Lung (tissue), 12 donors: ENCODE data around the gene PRKG1. TPM values are rescaled to one million over a fixed set of nuclear protein-coding genes. Genes with fewer than 3 reads are reported as not detected.
"Not testable (repeated sequence)": the region's sequence is repeated elsewhere in the genome, so short reads cannot be mapped to it uniquely, and the experiment has no call there.

Experiments used
- ATAC-seq: fragments of 200-7000 bp; cut with Tn5 transposase; one replicate; pipeline ENCODE4 v1.9.1; 2020; ENCODE audit warnings: moderate number of reproducible peaks; ENCODE audit not compliant: insufficient read depth, low FRiP score
- DNase-seq, 3 donors: peaks; one replicate each; pipeline ENCODE4 v3.0.0-alpha.2; 2013 to 2017
- H3K27ac ChIP-seq, 2 donors: one replicate each; pipeline ENCODE4 v1.5.1; 2013; ENCODE audit warnings: mild to moderate bottlenecking in 2 of 2, moderate library complexity in 2 of 2, control low read depth in 1 of 2, inconsistent platforms in 1 of 2, low read depth in 1 of 2, low read length in 1 of 2
- H3K27me3 ChIP-seq, 3 donors: one replicate each; pipeline ENCODE4 v1.5.1; 2013; ENCODE audit warnings: low read length in 2 of 3; ENCODE audit not compliant: control insufficient read depth in 3 of 3, insufficient read depth in 3 of 3
- H3K36me3 ChIP-seq, 4 donors: one replicate each; pipeline ENCODE4 v1.5.1; 2013; ENCODE audit warnings: low read length in 4 of 4, mild to moderate bottlenecking in 1 of 4, moderate library complexity in 1 of 4; ENCODE audit not compliant: control insufficient read depth in 4 of 4, insufficient read depth in 4 of 4
- H3K4me1 ChIP-seq, 5 donors: one replicate each; pipeline ENCODE4 v1.5.1; 2013; ENCODE audit warnings: low read length in 5 of 5, mild to moderate bottlenecking in 2 of 5, moderate library complexity in 1 of 5; ENCODE audit not compliant: control insufficient read depth in 5 of 5, insufficient read depth in 5 of 5
- H3K4me3 ChIP-seq: one replicate; pipeline ENCODE4 v1.5.1; 2013; ENCODE audit warnings: mild to moderate bottlenecking, control low read depth, moderate library complexity
- H3K9ac ChIP-seq, 2 donors: one replicate each; pipeline ENCODE4 v1.5.1; 2013; ENCODE audit warnings: low read length in 2 of 2, control low read depth in 1 of 2; ENCODE audit not compliant: insufficient read depth in 1 of 2
- H3K9me3 ChIP-seq, 4 donors: one replicate each; pipeline ENCODE4 v1.5.1; 2013; ENCODE audit warnings: low read length in 3 of 4, mild to moderate bottlenecking in 1 of 4, moderate library complexity in 1 of 4; ENCODE audit not compliant: control insufficient read depth in 4 of 4, insufficient read depth in 3 of 4
- CTCF ChIP-seq: IDR thresholded peaks from 2 replicates; pipeline ENCODE4 v1.5.1; 2012; ENCODE audit warnings: mild to moderate bottlenecking; ENCODE audit errors: control extremely low read depth, extremely low read depth
- WGBS, 2 donors: extraction: QIAGEN DNeasy Blood & Tissue Kit; methylation state at CpG; one replicate each; pipeline ENCODE4 v1.1.7; 2013; 5-methylcytosine and 5-hydroxymethylcytosine counted together
- polyA plus RNA-seq, 2 donors: library from polyadenylated mRNA; stranded (reverse); fragments of 200-250 nt; gene quantifications; one replicate each; pipeline ENCODE4 v1.2.1, GENCODE V29; 2013
- total RNA-seq, 2 donors: library from RNA; depleted of rRNA in 1 of 2; stranded (reverse); fragments of >200 nt in 1 of 2; gene quantifications; one replicate each; pipeline ENCODE4 v1.2.1, GENCODE V29; 2014 to 2021
- donor health status: control.
- donor health status: control.
- donor health status: Bipolar disorder and iron deficiency.
- donor health status: healthy.
- donor health status: DM: yes; HTN: yes; CAD: no.

PRKG1 gene
- total and polyA plus RNA-seq, 4 donors, result 2.1 to 50.8 (median 15.1) TPM

- H3K4me1 ChIP-seq, result peaks cover 0 to 2% (median 0%) of the 10 kb centered on the region in 5 donors
- no peaks in the 10 kb centered on the region for H3K27me3 ChIP-seq
- no peak overlapping the region for H3K4me3 ChIP-seq
- no peak overlapping the region for H3K9ac ChIP-seq
- ATAC-seq, result no peak
- no peak for TF ChIP-seq CTCF
- H3K9me3 ChIP-seq, result peaks cover 0 to 2% (median 0%) of the 10 kb centered on the region in 4 donors
- 63 to 88% methylated on average over 2 of the region's 2 CpGs for WGBS, 2 donors
- DNase-seq, result no peak
- H3K36me3 ChIP-seq, result no peaks in the 10 kb centered on the region
- H3K27ac ChIP-seq, result no peak overlapping the region
Measured at GRCh38 chr10:51574248-51575048, 500.2 kb downstream of the PRKG1 start.

- not testable (repeated sequence) for H3K27ac ChIP-seq, H3K9me3 ChIP-seq, DNase-seq, ATAC-seq, H3K4me1 ChIP-seq, H3K27me3 ChIP-seq, H3K36me3 ChIP-seq, H3K9ac ChIP-seq, H3K4me3 ChIP-seq
- WGBS, 2 donors, result 86 to 88% methylated on average over 6 of the region's 6 CpGs
Measured at GRCh38 chr10:51581196-51581595, 506.9 kb downstream of the PRKG1 start.

DNA sequence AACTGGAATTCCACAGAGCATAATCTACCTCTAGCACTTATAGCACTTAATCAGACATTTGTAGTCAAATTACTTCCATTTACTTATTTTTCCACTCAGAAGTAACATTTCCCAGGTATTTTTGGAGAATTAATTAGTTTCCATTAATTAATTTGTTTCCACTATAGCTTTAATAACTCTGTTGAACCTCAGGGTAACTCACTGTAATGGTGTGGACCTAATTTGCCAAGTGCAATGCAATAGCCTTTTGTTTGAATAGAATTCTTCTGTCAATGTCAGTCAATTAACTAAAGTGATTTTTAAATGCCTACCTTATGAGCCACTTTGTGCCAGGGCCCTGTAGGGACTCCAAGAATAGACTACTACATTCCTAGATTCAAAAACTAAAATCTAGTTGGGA, 509.7 kb downstream of the PRKG1 start:
- no peak overlapping the region for H3K27ac ChIP-seq
- H3K4me3 ChIP-seq, result no peak overlapping the region
- H3K9me3 ChIP-seq, result peaks cover 0 to 2% (median 0%) of the 10 kb centered on the region in 4 donors
- no peaks in the 10 kb centered on the region for H3K36me3 ChIP-seq
- H3K27me3 ChIP-seq, result no peaks in the 10 kb centered on the region
- no peak for DNase-seq
- ATAC-seq, result no peak
- H3K9ac ChIP-seq, result no peak overlapping the region
- no peaks in the 10 kb centered on the region for H3K4me1 ChIP-seq
- TF ChIP-seq CTCF, result no peak

DNA sequence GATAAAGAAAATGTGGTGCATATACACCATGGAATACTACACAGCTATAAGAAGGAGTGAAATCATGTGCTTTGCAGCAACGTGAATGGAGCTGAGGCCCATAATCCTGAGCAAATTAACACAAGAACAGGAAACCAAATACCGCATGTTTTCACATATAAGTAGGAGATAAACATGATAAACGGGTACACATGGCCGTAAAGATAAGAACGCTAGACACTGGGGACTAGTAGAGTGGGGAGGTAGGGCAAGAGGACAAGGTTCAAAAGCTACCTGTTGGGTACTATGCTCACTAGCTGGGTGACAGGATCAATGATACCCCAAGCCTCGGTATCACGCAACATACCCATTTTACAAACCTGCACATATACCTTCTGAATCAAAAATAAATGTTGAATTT, 511.5 kb downstream of the PRKG1 start:
- Histone ChIP-seq H3K4me3 (no peak overlapping the region), H3K27ac (no peak overlapping the region), H3K9ac (no peak overlapping the region), H3K36me3 (no peaks in the 10 kb centered on the region), H3K9me3 (peaks cover 0 to 2% (median 0%) of the 10 kb centered on the region in 4 donors), H3K4me1 (no peaks in the 10 kb centered on the region), H3K27me3 (no peaks in the 10 kb centered on the region)
- no peak for TF ChIP-seq CTCF
- WGBS, 2 donors, result 83 to 85% methylated on average over 7 of the region's 7 CpGs
- no peak for DNase-seq
- ATAC-seq, result no peak
